Calu3 (cell line): ENCODE measurements around the gene BMP8A. TPM values are rescaled to one million over a fixed set of nuclear protein-coding genes. Genes with fewer than 3 reads are reported as not detected.
A peak's percentile ranks its signal among the peaks of the same experiment; 100 is the strongest.
"Not testable (repeated sequence)": the region's sequence is repeated elsewhere in the genome, so short reads cannot be mapped to it uniquely, and the experiment has no call there.

Source experiments
- BruUV-seq: library from RNA; stranded (reverse); fragments of 400-500 nt; replicated peaks from 2 replicates; lab custom pipeline; 2021; lab: Mats Ljungman, UMichigan
- CTCF ChIA-PET: fragments of 300-600 bp; sonication (Branson Sonifier 250); formaldehyde crosslinking; loops from one replicate; lab custom pipeline; 2022; ENCODE audit warnings: antibody characterized with exemption; lab: Charles Lee
- DNase-seq: peaks from one replicate; pipeline ENCODE4 v3.0.0; 2022
- H3K27ac Mint-ChIP-seq: one replicate; pipeline ENCODE4 v1.8.0; 2022; ENCODE audit warnings: mixed read lengths; ENCODE audit not compliant: unreplicated experiment
- H3K27me3 Mint-ChIP-seq: one replicate; pipeline ENCODE4 v1.8.0; 2022; ENCODE audit warnings: mixed read lengths; ENCODE audit not compliant: unreplicated experiment
- H3K36me3 Mint-ChIP-seq: one replicate; pipeline ENCODE4 v1.8.0; 2022; ENCODE audit warnings: mild to moderate bottlenecking, moderate library complexity, mixed read lengths; ENCODE audit not compliant: insufficient read depth, unreplicated experiment
- H3K4me1 Mint-ChIP-seq: one replicate; pipeline ENCODE4 v1.8.0; 2022; ENCODE audit warnings: mild to moderate bottlenecking, low read depth, mixed read lengths; ENCODE audit not compliant: unreplicated experiment
- H3K4me3 Mint-ChIP-seq: one replicate; pipeline ENCODE4 v1.8.0; 2022; ENCODE audit warnings: mild to moderate bottlenecking, low read depth, moderate library complexity, mixed read lengths; ENCODE audit not compliant: unreplicated experiment
- H3K9me3 Mint-ChIP-seq: one replicate; pipeline ENCODE4 v1.8.0; 2022; ENCODE audit warnings: low read depth, mixed read lengths; ENCODE audit not compliant: unreplicated experiment
- CTCF ChIP-seq: fragments of 200-600 bp; IDR thresholded peaks from one replicate; pipeline ENCODE4 v1.8.0; 2022; ENCODE audit warnings: antibody characterized with exemption; ENCODE audit not compliant: unreplicated experiment
- intact Hi-C: fragments of 100-400 bp; cut with micrococcal nuclease; formaldehyde crosslinking; loops from one replicate; pipeline ENCODE4 v1.10.0; 2022; ENCODE audit not compliant: unreplicated experiment
- total RNA-seq: library from RNA; stranded (reverse); gene quantifications from 2 replicates; pipeline ENCODE4 v1.2.3, GENCODE V29; 2022

BMP8A gene
- total RNA-seq, 1 experiment from 2014 or later, result 0.40 TPM

GRCh38 chr1:39508857-39509305 lies 17.4 kb downstream of the BMP8A start:
- Mint-ChIP-seq H3K27me3 (no peaks in the 10 kb centered on the region), H3K27ac (no peak overlapping the region), H3K4me1 (peaks cover 12% of the 10 kb centered on the region), H3K4me3 (no peak overlapping the region), H3K9me3 (no peaks in the 10 kb centered on the region), H3K36me3 (no peaks in the 10 kb centered on the region)
- BruUV-seq, result no TSS peak
- DNase-seq, result peak; percentile 39
- intact Hi-C loops, result no loop called here
- no peak for TF ChIP-seq CTCF
- CTCF ChIA-PET, result interaction anchor here (0.5 kb wide), 1 partner anchor 1609 kb away, joined by 3 read pairs; no protein-coding TSS in a partner anchor

- CTCF ChIA-PET, result interaction anchor here (0.5 kb wide), 1 partner anchor 1609 kb away, joined by 3 read pairs; no protein-coding TSS in a partner anchor
- Mint-ChIP-seq H3K9me3 (no peaks in the 10 kb centered on the region), H3K4me1 (peaks cover 12% of the 10 kb centered on the region), H3K27me3 (no peaks in the 10 kb centered on the region), H3K36me3 (no peaks in the 10 kb centered on the region), H3K4me3 (no peak overlapping the region), H3K27ac (no peak overlapping the region)
- no peak for DNase-seq
- intact Hi-C loops, result no loop called here
- no peak for TF ChIP-seq CTCF
- BruUV-seq, result no TSS peak
Measured at GRCh38 chr1:39509360-39510009, 18.0 kb downstream of the BMP8A start.

GRCh38 chr1:39510570-39511186 lies 19.2 kb downstream of the BMP8A start:
- not testable (repeated sequence) for H3K9me3 Mint-ChIP-seq, H3K27me3 Mint-ChIP-seq

GRCh38 chr1:39511477-39511876 lies 20.0 kb downstream of the BMP8A start:
- H3K9me3 Mint-ChIP-seq, intact Hi-C loops, CTCF ChIA-PET, H3K4me3 Mint-ChIP-seq, BruUV-seq, H3K36me3 Mint-ChIP-seq, H3K27ac Mint-ChIP-seq, DNase-seq, H3K27me3 Mint-ChIP-seq: not testable (repeated sequence)
- H3K4me1 Mint-ChIP-seq, result peaks cover 12% of the 10 kb centered on the region

More at GRCh38 chr1:39510570-39511186, 19.2 kb downstream of the BMP8A start:
- H3K36me3 Mint-ChIP-seq, CTCF ChIA-PET, H3K27ac Mint-ChIP-seq, H3K4me3 Mint-ChIP-seq, DNase-seq, intact Hi-C loops, BruUV-seq: not testable (repeated sequence)
- H3K4me1 Mint-ChIP-seq, result peaks cover 12% of the 10 kb centered on the region

- H3K36me3 Mint-ChIP-seq, CTCF ChIA-PET, H3K27ac Mint-ChIP-seq, intact Hi-C loops, H3K27me3 Mint-ChIP-seq, H3K9me3 Mint-ChIP-seq, BruUV-seq, DNase-seq, H3K4me3 Mint-ChIP-seq: not testable (repeated sequence)
- H3K4me1 Mint-ChIP-seq, result peaks cover 12% of the 10 kb centered on the region
Measured at GRCh38 chr1:39512234-39512847, 20.9 kb downstream of the BMP8A start.

- H3K9me3 Mint-ChIP-seq, H3K27me3 Mint-ChIP-seq, H3K4me3 Mint-ChIP-seq, CTCF ChIA-PET, BruUV-seq, H3K27ac Mint-ChIP-seq, intact Hi-C loops, H3K36me3 Mint-ChIP-seq, H3K4me1 Mint-ChIP-seq: not testable (repeated sequence)
- DNase-seq, result peak; percentile 16
Measured at GRCh38 chr1:39514710-39515124, 23.3 kb downstream of the BMP8A start.

GRCh38 chr1:39515131-39516086 lies 24.0 kb downstream of the BMP8A start:
- H3K27ac Mint-ChIP-seq, CTCF ChIA-PET, H3K4me1 Mint-ChIP-seq, intact Hi-C loops, H3K4me3 Mint-ChIP-seq, H3K36me3 Mint-ChIP-seq, H3K9me3 Mint-ChIP-seq, DNase-seq, H3K27me3 Mint-ChIP-seq, BruUV-seq: not testable (repeated sequence)
